Esophagus squamous epithelium (tissue), 4 donors: ENCODE results near the gene ACTR10.
A peak's percentile ranks its signal among the peaks of the same experiment; 100 is the strongest.

Source experiments
- CTCF ChIP-seq, 6 experiments: fragments of 450-650 bp in 4 of 6; fragments of 200-600 bp in 2 of 6; sonication (generic) in 2 of 6; IDR thresholded peaks; one replicate each; pipeline ENCODE4 v1.5.1; 2016 to 2019; ENCODE audit warnings: antibody characterized with exemption in 6 of 6, mild to moderate bottlenecking in 4 of 6, moderate library complexity in 4 of 6
- POLR2A ChIP-seq, 4 donors: fragments of 450-650 bp; IDR thresholded peaks; one replicate each; pipeline ENCODE4 v1.6.1; 2017; ENCODE audit warnings: antibody characterized with exemption in 4 of 4, mild to moderate bottlenecking in 4 of 4, moderate library complexity in 3 of 4

- TF ChIP-seq CTCF (IDR thresholded peaks at IDR 0.05) (peak in 1 of 6 experiments; percentile 27), POLR2A (IDR thresholded peaks at IDR 0.05) (no peak)
Measured at GRCh38 chr14:58272588-58273372, 72.8 kb downstream of the ACTR10 start.
